GM04504 (cell line): ENCODE results near the gene MIER1.

Experiments
- DNase-seq: peaks from one replicate; pipeline ENCODE4 v3.0.0-alpha.2; 2012; ENCODE audit warnings: low read depth

MIER1 gene

DNA sequence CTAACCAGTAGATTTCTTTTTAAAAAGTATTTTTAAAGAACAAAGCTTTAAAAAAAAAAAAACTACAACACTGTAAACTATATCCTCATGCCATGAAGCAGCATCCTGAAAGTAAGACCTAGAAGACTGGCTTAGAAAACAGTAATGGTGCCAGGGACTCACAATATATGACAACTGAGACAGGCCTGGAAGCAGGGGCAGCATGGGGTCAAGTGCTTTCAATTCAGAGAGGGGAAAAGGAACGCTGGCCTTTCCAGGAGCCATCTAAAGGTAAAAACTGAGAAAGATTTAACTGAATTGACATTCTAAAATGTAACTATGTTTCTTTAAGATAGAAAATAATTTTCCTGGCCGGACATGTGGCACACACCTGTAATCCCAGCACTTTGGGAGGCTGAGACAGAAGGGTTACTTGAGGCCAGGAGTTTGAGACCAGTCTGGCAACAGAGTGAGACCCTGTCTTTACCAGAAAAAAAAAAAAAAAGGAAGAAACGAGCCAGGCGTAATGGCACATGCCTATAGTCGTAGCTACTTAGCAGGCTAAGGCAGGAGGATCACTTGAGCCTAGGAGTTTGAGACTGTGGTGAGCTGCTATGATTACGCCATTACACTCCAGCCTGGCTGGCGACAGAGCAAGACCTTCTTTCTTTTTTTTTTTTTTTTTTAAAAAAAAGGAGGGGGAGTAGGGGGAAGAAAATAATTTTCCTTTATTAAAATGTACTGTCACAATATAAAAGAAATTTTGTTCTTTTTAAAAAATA, 75.0 kb downstream of the MIER1 start:
- no peak for DNase-seq

DNA sequence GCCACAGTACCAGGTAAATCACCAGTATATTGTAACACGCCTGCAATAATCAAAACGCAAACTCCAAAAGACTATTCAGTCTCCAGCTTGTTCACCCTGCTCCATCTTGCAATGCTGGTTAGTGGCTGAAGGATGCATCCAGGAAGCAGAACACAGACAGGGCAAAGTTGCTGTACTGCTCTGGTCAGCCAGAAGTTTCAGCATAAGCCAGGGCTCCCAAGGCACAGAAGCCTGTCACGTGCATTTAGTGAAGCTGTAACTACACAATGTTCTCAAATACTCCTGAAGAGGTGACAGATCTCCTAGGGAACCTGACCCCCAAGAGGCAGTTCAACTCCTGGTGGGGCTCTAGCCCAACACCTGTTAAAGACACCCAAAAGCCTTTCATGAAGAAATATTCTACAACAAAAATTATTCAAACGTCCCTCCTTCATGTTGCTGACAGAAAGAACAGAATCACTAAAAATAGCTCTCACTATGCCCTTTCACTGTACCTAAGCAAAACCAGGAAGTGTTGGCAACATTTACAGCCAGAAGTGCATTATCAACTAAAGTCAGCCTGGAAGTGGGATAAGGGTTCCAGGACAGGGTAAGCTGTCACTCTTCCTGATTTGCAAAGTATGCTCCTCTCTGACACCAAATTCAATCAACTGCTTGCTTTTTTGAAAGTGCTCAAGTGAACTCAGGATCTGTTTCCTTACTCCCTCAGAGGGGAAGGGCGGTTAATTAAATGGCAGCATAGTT, 77.1 kb downstream of the MIER1 start:
- no peak for DNase-seq

DNA sequence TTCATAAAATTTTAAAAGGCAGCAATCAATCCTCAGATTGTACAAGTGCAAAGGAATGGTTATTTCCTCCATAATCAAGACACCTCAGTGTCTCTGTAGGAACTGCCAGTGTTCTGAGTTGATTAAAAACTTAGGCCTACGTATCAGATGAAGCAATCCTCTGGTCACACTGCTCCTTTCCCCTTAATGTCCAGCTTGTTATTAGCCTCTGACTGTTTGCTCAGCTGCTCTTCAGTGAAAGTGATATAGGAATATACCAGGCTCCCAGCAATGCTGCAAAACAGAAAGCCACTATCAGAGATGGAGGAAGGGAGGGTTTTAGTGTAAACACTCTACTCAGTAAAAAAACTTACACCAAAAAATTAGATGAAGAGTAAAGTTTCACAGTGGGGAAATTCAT, 79.4 kb downstream of the MIER1 start:
- no peak for DNase-seq

DNA sequence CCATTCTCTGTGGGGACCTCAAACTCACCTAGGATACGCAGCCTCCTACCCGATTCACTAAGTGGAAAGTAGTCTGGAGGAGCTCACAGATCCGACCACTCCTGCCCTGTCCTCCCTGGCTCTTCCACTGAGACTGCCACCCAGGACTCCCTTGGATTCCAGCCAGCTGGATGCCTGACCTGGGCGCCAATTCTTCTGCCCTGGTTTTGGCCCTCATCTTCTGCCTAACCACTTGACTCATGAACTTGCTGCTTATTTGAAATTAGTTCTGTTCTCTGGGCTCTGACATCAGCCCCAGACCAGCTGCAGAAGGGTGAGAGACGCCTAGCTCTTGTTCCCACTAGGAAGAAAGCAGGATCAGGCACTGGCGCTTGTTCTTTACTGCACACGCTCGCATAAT, 80.3 kb downstream of the MIER1 start:
- no peak for DNase-seq

DNA sequence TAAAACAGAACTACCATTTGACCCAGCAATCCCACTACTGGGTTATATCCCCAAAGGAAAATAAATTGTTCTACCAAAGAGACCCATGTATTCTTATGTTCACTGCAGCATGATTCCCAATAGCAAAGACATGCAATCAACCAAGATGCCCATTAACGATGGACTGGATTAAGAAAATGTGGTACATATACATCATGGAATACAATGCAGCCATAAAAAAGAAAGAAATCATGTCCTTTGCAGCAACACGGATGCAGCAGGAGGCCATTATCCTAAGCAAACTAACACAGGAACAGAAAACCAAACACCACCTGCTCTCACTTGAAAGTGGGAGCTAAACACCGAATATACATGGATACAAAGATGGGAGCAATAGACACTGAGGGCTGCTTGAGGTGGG, 85.0 kb downstream of the MIER1 start:
- no peak for DNase-seq

DNA sequence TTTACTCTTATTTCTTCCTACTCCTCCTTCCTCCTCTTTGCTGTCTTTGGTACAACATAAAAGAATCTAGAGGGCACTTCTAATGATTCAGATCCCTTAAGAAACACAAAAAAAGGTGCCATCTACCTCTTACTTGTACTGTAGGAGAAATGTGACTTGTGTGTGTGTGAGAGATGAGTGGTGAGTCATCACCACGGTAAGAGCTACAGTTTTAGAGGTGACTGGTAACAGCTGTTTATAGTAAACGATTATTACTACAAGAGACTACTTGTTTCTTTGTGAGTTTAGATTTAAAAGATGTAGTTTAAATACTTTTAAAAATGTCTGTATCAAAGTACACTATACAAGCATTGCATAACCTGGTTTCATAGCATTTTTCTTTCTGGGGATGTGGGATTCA, 88.8 kb downstream of the MIER1 start:
- DNase-seq: peak; percentile 15

DNA sequence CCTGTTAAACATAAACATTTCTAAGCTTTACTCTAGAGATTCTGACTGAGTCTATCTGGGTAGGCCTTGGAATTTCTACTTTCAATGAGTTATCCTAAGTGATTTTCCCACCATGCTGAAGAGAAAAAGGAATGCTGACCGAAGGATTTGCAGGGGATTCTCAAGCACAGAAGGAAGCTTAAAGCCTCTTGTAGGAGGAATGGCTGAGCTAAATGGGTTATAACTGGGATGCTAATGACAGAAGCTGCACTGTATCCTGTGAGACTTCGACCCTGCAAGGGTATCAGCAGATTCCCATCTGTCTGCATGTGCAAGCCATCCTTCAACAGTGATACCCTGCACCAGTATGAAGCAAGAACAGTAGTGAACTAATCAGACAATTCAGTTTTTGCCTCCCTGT, 93.8 kb downstream of the MIER1 start:
- DNase-seq: no peak

DNA sequence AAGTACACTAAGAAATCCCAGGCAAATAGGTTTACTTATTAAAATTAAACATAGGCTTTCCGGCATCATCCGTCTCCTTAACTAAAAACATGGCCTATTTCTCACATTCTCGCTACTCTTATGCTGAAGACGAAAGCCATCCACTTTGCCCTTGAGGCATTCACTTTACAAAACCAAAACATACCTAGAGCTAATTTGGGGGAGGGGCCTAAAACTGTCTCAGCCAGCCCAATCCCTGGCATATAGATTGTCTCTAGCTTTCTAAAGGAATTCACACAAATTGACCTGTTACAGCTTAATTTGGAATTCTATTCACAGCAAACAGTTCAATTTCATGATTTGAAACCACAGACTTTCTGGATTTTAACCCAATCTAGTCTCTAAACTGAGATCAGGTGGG, 94.3 kb downstream of the MIER1 start:
- DNase-seq: no peak

DNA sequence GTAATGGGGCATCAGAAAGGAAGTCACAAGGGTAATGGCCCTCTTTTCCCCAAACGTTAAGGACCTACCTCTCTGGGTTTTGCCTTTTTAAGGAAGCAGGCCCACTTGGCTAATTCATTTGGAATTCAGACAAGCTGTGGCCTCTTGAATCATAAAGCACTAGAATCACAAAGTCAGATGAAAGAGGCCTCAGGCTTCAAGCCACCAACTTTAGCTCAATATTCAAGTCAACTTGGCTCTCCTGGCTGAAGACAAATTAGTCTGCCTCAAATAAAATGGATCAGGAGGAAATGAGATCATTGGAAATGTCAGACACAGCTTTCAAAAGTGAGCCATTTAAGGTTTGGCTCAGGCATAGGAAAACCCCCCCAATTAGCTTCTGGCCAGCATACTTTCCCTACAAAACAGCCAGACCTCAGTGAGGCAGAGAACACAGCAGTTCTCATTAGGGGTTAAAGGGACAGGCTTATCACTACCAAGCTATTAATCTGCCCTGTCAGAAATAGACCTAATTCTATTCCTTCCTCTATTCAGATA, 94.9 kb downstream of the MIER1 start:
- DNase-seq: peak; percentile 47

DNA sequence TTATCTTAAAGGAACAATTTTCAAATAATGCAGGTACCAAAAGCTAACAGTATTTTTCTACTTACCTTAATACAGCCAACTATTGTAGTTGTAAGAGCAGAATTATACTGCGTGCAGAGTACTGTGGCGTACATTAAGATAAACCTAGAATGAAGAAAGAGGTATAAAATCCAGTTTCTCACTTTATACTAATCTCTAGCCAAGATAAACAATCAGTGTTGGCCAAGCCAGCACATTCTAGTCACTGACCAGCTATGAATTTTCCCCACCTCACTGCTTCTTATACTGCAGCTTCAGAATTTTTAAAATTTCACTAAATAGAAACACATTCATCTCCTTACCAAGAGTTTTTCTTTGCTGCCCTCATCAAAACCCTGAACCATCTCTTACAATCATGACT, 95.5 kb downstream of the MIER1 start:
- DNase-seq: no peak

DNA sequence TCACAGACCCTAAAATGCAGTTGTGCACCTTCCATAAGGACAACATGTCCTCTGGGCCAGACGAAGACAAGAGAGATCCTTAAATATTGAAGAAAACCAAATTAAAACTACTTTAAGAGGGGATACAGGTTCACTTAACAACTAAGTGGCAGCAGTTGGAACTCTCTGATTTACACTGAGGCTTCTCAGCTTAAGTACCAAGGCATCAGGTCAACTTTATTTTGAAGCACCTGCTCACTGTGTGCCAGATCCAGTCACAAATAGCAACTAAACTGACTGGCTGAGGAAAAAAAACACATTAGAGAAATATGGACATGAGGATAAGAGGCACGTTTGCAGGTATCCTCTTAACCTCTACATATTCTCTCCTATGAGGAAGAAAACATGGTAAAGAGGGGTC, 96.0 kb downstream of the MIER1 start:
- no peak for DNase-seq

DNA sequence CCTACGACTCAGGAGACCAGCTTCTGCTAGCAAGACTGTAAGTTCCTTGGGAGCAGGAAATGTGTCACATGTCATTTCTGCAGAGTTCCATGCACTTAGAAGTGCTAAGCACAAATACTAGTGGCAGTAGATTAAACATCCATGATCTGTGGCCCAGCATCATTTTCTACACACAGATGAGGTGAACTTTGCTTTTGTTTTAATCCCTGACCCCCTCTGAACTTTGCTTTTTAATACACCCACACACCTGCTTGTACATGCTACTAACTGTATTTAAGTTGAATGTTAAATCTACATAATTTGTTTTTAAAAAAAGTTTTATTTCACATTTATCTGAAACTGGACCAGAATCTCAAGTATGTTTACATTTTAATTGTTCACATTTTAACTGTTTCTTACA, 104.7 kb downstream of the MIER1 start:
- DNase-seq: no peak

DNA sequence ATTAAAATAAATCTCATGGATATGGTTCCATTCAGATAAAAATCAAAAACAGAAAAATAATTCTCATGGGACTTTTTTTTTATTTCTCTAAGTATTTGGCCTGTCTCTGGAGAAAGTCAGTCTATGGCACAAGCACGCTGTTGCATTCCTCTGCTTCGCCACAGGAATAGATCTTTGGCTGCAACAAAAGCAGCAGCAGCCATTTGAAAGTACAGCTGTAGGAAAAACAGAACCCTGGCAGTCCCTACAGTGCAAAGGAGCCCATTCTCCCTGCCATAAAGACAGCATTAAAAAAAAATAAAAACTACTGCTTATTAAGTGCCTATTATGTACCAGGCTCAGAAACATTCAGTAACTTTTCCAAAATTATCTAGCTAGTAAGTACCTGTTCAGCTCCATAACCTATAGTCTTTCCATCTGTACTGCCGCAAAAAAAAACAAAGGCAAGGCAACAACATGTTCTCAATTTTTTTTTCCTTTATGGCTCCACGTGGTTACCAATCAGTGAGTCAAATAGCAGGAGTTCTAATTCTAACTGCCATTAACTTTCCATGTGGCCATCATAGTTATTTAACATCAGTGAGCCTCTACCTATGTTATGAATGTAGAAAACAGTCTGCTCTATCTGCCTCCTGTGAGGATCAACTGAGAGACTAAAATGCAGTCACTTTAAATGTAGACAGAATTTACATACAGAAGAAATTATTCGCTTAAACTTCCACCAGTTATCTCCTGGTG, 106.5 kb downstream of the MIER1 start:
- no peak for DNase-seq

DNA sequence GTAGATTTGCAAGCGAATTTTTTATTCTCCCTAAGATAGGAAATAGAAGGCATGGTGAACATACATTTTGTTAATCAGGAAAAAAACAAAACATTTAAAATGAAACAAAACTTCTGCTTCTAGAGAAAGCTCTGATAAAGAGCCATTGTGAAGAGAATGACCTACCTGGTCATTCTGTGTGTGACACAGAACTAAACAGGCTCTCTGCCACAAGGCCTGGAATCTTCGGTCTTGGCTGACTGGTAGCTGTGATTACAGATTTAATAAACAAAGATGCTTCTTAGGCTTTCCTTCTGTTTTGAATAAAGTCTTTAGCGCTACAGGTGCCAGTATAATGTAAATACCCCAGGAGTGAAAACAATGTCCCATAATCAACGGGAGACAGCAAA, 107.1 kb downstream of the MIER1 start:
- no peak for DNase-seq
